Measurements from ENCODE around the gene BRSK2. TPM values are rescaled to one million over a fixed set of nuclear protein-coding genes. Genes with fewer than 3 reads are reported as not detected.
"Not testable (repeated sequence)": the region's sequence is repeated elsewhere in the genome, so short reads cannot be mapped to it uniquely, and the experiment has no call there.

BRSK2 gene
- polyA plus RNA-seq, 4 donors = 0.41 to 1.5 (median 0.71) TPM

- DNase-seq (ENCODE audit: low read depth in 4 of 4, low spot score in 2 of 4) = no peak
Observed at GRCh38 chr11:1405186-1406020, 15.7 kb downstream of the BRSK2 start.

- DNase-seq (ENCODE audit: low read depth in 4 of 4, low spot score in 2 of 4) = no peak
Observed at GRCh38 chr11:1406571-1407485, 17.1 kb downstream of the BRSK2 start.

- no peak for DNase-seq (ENCODE audit: low read depth in 4 of 4, low spot score in 2 of 4)
Observed at GRCh38 chr11:1407668-1408067, 17.9 kb downstream of the BRSK2 start.

- DNase-seq (ENCODE audit: low read depth in 4 of 4, low spot score in 2 of 4) = no peak
Observed at GRCh38 chr11:1408346-1408745, 18.6 kb downstream of the BRSK2 start.

GRCh38 chr11:1409108-1409851 is 19.5 kb downstream of the BRSK2 start:
- no peak for DNase-seq (ENCODE audit: low read depth in 4 of 4, low spot score in 2 of 4)

- not testable (repeated sequence) for DNase-seq (ENCODE audit: low read depth in 4 of 4, low spot score in 2 of 4)
Observed at GRCh38 chr11:1409852-1410125, 20.1 kb downstream of the BRSK2 start.

GRCh38 chr11:1410366-1411291 is 20.9 kb downstream of the BRSK2 start:
- DNase-seq (ENCODE audit: low read depth in 4 of 4, low spot score in 2 of 4) = peak in 3 of 4 donors; percentile 46 to 69 (median 48)

- DNase-seq (ENCODE audit: low read depth in 4 of 4, low spot score in 2 of 4) = no peak
Observed at GRCh38 chr11:1411301-1411700, 21.6 kb downstream of the BRSK2 start.

- DNase-seq (ENCODE audit: low read depth in 4 of 4, low spot score in 2 of 4) = not testable (repeated sequence)
Observed at GRCh38 chr11:1411739-1412138, 22.0 kb downstream of the BRSK2 start.

GRCh38 chr11:1412377-1413095 is 22.8 kb downstream of the BRSK2 start:
- DNase-seq (ENCODE audit: low read depth in 4 of 4, low spot score in 2 of 4) = no peak

GRCh38 chr11:1414650-1415049 is 24.9 kb downstream of the BRSK2 start:
- DNase-seq (ENCODE audit: low read depth in 4 of 4, low spot score in 2 of 4) = no peak

- no peak for DNase-seq (ENCODE audit: low read depth in 4 of 4, low spot score in 2 of 4)
Observed at GRCh38 chr11:1415631-1416030, 25.9 kb downstream of the BRSK2 start.

- DNase-seq (ENCODE audit: low read depth in 4 of 4, low spot score in 2 of 4) = not testable (repeated sequence)
Observed at GRCh38 chr11:1418192-1418795, 28.6 kb downstream of the BRSK2 start.

- no peak for DNase-seq (ENCODE audit: low read depth in 4 of 4, low spot score in 2 of 4)
Observed at GRCh38 chr11:1419811-1420210, 30.1 kb downstream of the BRSK2 start.

- DNase-seq (ENCODE audit: low read depth in 4 of 4, low spot score in 2 of 4) = no peak
Observed at GRCh38 chr11:1421291-1421690, 31.6 kb downstream of the BRSK2 start.

- DNase-seq (ENCODE audit: low read depth in 4 of 4, low spot score in 2 of 4) = no peak
Observed at GRCh38 chr11:1422481-1422880, 32.7 kb downstream of the BRSK2 start.

- DNase-seq (ENCODE audit: low read depth in 4 of 4, low spot score in 2 of 4) = no peak
Observed at GRCh38 chr11:1422981-1423380, 33.2 kb downstream of the BRSK2 start.

- DNase-seq (ENCODE audit: low read depth in 4 of 4, low spot score in 2 of 4) = not testable (repeated sequence)
Observed at GRCh38 chr11:1423406-1423805, 33.7 kb downstream of the BRSK2 start.

- DNase-seq (ENCODE audit: low read depth in 4 of 4, low spot score in 2 of 4) = no peak
Observed at GRCh38 chr11:1425006-1425405, 35.3 kb downstream of the BRSK2 start.
